ENCODE data around the gene ADSS2.

ADSS2 gene

DNA sequence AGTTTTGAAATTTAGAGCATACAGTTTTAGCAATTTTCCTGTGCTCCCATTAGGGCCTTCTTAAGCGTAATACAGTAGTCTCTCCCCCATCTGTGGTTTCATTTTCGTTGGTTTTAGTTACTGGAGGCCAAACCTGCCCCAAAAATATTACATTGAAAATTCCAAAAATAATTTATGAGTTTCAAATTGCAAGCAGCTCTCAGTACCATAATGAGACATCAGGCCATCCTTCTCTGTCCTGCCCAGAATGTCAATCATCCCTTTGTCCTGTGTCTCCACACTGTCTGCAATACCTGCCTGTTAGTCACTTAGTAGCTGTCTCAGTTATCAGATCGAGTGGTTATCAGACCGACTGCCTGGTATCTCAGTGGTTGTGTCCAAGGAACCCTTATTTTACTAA is 45.4 kb downstream of the ADSS2 start:
- peak; percentile 26 for DNase-seq (ENCODE audit: extremely low spot score)
- ChIA-PET CTCF (interaction anchor here (0.8 kb wide), 1 partner anchor 10 kb away, joined by 3 read pairs; no protein-coding TSS in a partner anchor), POLR2A (interaction anchor here (0.6 kb wide), 1 partner anchor 397 kb away, joined by 5 read pairs; no protein-coding TSS in a partner anchor)
- TF ChIP-seq, protein P1, sequence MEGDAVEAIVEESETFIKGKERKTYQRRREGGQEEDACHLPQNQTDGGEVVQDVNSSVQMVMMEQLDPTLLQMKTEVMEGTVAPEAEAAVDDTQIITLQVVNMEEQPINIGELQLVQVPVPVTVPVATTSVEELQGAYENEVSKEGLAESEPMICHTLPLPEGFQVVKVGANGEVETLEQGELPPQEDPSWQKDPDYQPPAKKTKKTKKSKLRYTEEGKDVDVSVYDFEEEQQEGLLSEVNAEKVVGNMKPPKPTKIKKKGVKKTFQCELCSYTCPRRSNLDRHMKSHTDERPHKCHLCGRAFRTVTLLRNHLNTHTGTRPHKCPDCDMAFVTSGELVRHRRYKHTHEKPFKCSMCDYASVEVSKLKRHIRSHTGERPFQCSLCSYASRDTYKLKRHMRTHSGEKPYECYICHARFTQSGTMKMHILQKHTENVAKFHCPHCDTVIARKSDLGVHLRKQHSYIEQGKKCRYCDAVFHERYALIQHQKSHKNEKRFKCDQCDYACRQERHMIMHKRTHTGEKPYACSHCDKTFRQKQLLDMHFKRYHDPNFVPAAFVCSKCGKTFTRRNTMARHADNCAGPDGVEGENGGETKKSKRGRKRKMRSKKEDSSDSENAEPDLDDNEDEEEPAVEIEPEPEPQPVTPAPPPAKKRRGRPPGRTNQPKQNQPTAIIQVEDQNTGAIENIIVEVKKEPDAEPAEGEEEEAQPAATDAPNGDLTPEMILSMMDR (IDR thresholded peaks at IDR 0.05; ENCODE audit: control extremely low read depth, extremely low read depth, low read depth, missing control alignments) = no peak

DNA sequence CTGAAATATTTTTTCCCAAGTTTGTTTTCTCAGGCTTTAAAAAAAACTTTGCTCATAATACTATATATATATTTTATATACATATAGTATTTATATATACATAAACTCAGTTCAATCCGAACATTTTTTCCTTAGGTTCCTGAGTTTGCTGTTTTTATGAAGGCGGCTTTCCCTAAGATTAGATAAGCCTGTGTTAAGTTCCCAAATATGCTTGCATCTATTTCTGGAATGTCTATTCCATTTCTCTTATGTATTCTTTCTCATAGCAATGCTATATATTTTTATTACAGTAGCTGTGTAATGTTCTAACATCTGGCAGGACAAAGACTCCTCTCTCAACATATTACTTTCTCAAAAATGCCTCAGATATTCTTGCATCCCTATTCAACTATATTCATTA is 45.9 kb downstream of the ADSS2 start:
- ChIA-PET POLR2A (no interaction called here), CTCF (no interaction called here)
- DNase-seq (ENCODE audit: extremely low spot score) = no peak
- TF ChIP-seq, protein P1 (IDR thresholded peaks at IDR 0.05; ENCODE audit: control extremely low read depth, extremely low read depth, low read depth, missing control alignments) = no peak

DNA sequence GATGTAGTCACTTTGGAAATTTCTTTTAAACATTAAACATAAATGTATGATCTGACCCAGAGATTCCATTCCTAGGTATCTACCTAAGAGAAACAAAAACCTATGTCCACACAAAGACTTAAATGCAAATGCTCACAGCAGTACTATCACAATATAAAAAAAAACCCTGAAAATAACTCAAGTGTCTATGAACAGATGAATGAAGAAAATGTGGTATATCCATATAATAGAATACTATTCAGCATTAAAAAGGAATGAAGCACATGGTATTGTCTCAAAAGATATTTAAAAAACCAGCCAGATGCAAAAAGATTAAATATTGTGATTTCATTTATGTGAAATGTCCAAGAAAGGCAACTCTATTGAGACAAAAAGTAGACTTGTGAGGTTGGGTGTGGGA is 48.3 kb downstream of the ADSS2 start:
- TF ChIP-seq, protein P1 (IDR thresholded peaks at IDR 0.05; ENCODE audit: control extremely low read depth, extremely low read depth, low read depth, missing control alignments) = no peak
- ChIA-PET POLR2A (no interaction called here), CTCF (no interaction called here)
- DNase-seq (ENCODE audit: extremely low spot score) = no peak

DNA sequence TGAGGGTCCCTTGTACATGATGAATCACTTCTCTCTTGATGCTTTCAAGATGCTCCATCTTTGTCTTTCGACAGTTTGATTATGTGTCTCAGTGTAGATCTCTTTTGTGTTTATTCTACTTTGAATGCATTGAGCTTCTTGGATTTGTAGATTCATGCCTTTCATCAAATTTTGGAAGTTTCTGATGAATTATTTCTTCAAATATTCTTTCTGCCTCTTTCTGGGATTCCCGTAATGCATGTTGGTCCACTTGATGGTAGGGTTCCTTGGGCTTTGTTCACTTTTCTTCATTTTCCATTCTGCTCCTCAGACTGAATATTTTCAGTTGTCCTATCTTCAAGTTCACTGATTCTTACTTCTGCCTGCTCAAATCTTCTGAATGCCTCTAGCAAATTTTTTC is 50.7 kb downstream of the ADSS2 start:
- TF ChIP-seq, protein P1 (IDR thresholded peaks at IDR 0.05; ENCODE audit: control extremely low read depth, extremely low read depth, low read depth, missing control alignments) = no peak
- ChIA-PET POLR2A (no interaction called here), CTCF (interaction anchor here (1.1 kb wide), 1 partner anchor 17 kb away, joined by 3 read pairs; no protein-coding TSS in a partner anchor)
- DNase-seq (ENCODE audit: extremely low spot score) = no peak

DNA sequence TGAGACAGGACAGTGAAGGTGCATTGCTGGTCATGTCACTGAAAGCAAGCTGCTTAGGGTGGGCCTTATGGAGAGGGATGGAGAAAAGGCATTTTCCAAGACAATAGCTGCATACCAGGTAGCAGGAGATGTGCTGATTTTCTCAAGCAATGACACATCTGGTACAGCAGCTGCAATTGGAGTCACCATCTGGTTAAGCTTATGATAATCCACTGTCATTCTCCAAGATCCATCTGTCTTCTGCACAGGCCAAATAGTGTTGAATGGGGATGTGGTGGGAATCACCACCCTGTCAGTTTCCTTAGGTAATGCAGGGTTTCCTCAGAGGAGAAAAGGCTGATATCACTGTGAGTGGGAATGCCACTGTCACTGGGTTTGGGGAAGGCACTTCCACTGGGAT is 54.6 kb downstream of the ADSS2 start:
- ChIA-PET POLR2A (no interaction called here), CTCF (interaction anchor here (2.0 kb wide), 1 partner anchor 16 kb away, joined by 5 read pairs; no protein-coding TSS in a partner anchor)
- TF ChIP-seq, protein P1 (IDR thresholded peaks at IDR 0.05; ENCODE audit: control extremely low read depth, extremely low read depth, low read depth, missing control alignments) = no peak
- no peak for DNase-seq (ENCODE audit: extremely low spot score)

DNA sequence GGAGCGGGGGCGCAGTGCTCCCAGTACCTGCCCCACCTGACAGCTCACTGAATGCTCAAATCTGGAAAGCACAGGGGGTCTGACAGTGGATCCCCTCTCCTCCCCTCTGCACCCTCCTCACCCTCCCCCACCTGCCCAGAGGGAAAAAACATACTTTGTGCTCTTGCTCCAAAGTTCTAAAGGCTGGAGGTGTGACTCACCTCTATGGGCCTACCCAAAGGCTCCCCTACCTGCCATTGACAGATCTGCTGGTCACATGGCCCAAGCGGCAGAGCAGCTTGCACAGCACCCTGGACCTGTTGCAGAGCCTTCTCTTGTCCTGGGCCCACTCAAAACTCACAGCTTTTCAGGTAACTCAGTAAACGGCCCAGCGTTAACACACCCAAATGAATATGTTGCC is 55.7 kb downstream of the ADSS2 start:
- TF ChIP-seq, protein P1 (IDR thresholded peaks at IDR 0.05; ENCODE audit: control extremely low read depth, extremely low read depth, low read depth, missing control alignments) = no peak
- CTCF ChIA-PET = interaction anchor here (1.1 to 2.0 kb wide), 2 partner anchors 14 to 16 kb away, joined by 3 to 5 read pairs; no protein-coding TSS in a partner anchor
- POLR2A ChIA-PET = no interaction called here
- DNase-seq (ENCODE audit: extremely low spot score) = no peak

All from GM10248 (cell line).